ENCODE measurements around the gene GRIK4.

Gene GRIK4

GRCh38 chr11:120561286-120561685 is 49.7 kb downstream of the GRIK4 start:
- TF ChIP-seq GATA2 (IDR thresholded peaks at IDR 0.05; ENCODE audit: low read depth, low read length) (no peak), GATA3 (IDR thresholded peaks at IDR 0.05; ENCODE audit: low read depth, low read length) (no peak)

- no peak for TF ChIP-seq GATA2 (IDR thresholded peaks at IDR 0.05; ENCODE audit: low read depth, low read length)
- no peak for TF ChIP-seq GATA3 (IDR thresholded peaks at IDR 0.05; ENCODE audit: low read depth, low read length)
Observed at GRCh38 chr11:120562806-120563425, 51.4 kb downstream of the GRIK4 start.

DNA sequence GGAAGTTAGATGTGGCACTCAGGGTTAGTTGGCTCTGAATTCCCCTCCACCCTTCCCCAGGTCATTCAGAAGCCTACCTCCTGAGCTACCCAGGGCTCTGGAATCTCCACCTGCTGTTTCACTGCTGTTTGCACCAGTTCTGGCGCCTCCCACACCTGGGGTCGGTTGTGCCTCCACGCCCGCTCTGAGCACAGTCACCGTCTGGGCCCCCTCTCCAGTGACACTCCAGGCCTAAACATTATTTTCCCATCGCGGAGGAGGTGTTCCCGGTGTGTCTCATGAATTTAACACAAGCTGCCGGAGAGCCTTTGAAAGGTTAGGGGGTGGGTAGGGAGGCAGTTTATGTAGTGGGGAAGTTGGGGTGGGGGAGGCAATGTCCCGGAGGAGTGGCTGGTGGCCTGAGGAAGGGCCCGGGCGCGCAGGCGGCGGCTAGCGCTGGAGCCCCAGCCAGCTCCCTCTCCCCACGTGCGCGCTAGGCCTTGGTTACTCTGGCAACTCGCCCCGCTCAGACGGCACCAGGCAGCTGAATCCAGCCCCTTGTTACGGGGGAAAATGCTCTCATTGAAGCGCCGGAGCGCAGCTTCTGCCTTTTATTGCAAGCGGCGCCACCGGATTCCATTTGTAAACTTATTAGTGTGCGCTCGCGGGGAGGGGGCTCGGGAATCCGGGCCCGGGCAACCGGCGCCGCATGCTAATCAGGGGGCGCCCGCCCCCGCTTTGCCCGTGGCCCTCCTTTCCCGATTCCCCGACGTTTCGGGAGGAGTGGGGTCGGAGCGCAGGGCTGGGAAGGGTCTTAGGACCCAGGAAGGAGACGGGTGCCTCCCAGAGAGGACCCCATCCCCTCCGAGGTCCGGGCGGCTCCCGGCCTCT is 52.4 kb downstream of the GRIK4 start:
- TF ChIP-seq GATA2 (IDR thresholded peaks at IDR 0.05; ENCODE audit: low read depth, low read length) (no peak), GATA3 (IDR thresholded peaks at IDR 0.05; ENCODE audit: low read depth, low read length) (no peak)

DNA sequence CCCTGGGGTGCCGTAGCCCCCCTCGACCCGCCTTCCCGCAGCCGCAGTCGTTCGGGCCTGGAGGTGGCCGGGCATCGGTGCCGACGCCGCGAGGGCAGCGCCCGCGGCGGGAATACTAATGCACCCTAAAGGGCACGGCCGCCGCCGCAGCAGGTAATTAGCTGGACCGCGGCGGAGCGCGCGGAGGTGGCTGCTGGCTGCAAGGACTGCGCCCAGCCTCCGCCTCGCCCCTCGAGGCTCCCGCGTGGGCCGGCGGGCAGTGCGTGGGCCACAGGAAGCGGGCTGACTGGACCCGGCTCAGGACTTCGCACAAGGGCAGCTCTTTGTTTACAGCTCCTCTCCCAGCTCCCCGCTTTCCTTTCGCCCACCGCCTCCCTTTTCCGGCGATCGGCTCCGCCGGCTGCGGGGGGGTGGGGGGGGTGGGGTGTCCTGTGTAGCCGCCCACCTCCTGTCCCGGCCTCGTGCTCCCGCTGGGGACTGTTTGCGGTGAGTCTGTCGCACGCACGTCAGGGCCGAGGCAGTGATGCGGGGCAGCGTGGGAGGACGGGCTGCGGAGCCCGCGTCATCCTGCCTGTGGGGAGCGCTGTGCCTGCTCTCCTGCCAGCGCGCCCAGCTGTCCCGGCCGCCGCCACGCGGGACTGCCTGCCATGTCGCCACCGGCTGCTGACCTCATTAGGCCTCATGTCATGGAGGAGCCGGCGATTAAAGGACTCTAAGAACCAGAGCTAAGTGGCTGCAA is 53.2 kb downstream of the GRIK4 start:
- TF ChIP-seq GATA2 (IDR thresholded peaks at IDR 0.05; ENCODE audit: low read depth, low read length) (no peak), GATA3 (IDR thresholded peaks at IDR 0.05; ENCODE audit: low read depth, low read length) (no peak)

GRCh38 chr11:120565466-120566155 is 54.1 kb downstream of the GRIK4 start:
- no peak for TF ChIP-seq GATA3 (IDR thresholded peaks at IDR 0.05; ENCODE audit: low read depth, low read length)
- TF ChIP-seq GATA2 (IDR thresholded peaks at IDR 0.05; ENCODE audit: low read depth, low read length): no peak

GRCh38 chr11:120566176-120566575 is 54.6 kb downstream of the GRIK4 start:
- TF ChIP-seq GATA2 (IDR thresholded peaks at IDR 0.05; ENCODE audit: low read depth, low read length) (no peak), GATA3 (IDR thresholded peaks at IDR 0.05; ENCODE audit: low read depth, low read length) (no peak)

- TF ChIP-seq GATA2 (IDR thresholded peaks at IDR 0.05; ENCODE audit: low read depth, low read length): no peak
- no peak for TF ChIP-seq GATA3 (IDR thresholded peaks at IDR 0.05; ENCODE audit: low read depth, low read length)
Observed at GRCh38 chr11:120568572-120569307, 57.2 kb downstream of the GRIK4 start.

DNA sequence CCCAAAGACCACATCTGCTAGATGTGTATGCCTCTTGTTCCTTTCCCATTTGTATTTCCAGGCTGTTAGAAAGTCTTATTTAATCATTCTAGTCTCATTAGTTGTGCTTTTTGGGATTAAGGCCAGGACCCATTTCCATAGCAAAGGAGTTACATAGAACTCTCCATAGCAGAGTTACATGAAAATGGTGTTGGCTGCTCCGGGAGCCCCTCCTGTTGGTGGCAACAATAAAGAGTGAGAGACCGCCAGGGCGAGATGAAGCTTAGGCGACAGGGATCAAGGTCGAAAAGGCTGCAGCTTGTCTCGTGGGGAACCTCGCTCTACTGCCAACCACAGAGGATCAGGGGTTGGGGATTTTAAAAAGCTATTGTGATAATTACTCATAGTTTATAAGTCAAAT is 58.3 kb downstream of the GRIK4 start:
- TF ChIP-seq GATA3 (IDR thresholded peaks at IDR 0.05; ENCODE audit: low read depth, low read length) (no peak), GATA2 (IDR thresholded peaks at IDR 0.05; ENCODE audit: low read depth, low read length) (no peak)

DNA sequence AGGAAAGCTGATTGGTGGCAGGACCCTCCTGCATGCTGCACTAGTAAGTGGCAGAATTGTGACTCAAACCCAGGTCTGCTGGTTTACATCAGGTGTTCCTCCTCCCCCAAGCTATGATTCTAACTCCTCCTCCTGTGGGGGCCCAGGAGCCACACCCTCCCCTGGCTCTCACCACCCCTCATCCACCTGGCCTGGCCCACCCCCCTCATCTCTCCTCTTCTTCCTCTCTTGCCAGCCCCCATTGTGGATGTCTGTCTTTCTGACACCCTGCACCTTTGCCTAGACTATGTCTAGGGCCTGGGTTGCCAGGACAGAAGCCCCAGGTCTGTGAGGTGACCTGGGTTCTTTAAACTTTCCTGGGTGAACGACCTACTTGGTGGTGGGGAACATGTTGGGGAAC is 59.9 kb downstream of the GRIK4 start:
- no peak for TF ChIP-seq GATA2 (IDR thresholded peaks at IDR 0.05; ENCODE audit: low read depth, low read length)
- TF ChIP-seq GATA3 (IDR thresholded peaks at IDR 0.05; ENCODE audit: low read depth, low read length): no peak

- TF ChIP-seq GATA3 (IDR thresholded peaks at IDR 0.05; ENCODE audit: low read depth, low read length) (no peak), GATA2 (IDR thresholded peaks at IDR 0.05; ENCODE audit: low read depth, low read length) (no peak)
Observed at GRCh38 chr11:120573756-120574354, 62.3 kb downstream of the GRIK4 start.

- TF ChIP-seq GATA2 (IDR thresholded peaks at IDR 0.05; ENCODE audit: low read depth, low read length) (no peak), GATA3 (IDR thresholded peaks at IDR 0.05; ENCODE audit: low read depth, low read length) (no peak)
Observed at GRCh38 chr11:120574876-120575275, 63.3 kb downstream of the GRIK4 start.

GRCh38 chr11:120575461-120575860 is 63.9 kb downstream of the GRIK4 start:
- TF ChIP-seq GATA3 (IDR thresholded peaks at IDR 0.05; ENCODE audit: low read depth, low read length) (no peak), GATA2 (IDR thresholded peaks at IDR 0.05; ENCODE audit: low read depth, low read length) (no peak)

DNA sequence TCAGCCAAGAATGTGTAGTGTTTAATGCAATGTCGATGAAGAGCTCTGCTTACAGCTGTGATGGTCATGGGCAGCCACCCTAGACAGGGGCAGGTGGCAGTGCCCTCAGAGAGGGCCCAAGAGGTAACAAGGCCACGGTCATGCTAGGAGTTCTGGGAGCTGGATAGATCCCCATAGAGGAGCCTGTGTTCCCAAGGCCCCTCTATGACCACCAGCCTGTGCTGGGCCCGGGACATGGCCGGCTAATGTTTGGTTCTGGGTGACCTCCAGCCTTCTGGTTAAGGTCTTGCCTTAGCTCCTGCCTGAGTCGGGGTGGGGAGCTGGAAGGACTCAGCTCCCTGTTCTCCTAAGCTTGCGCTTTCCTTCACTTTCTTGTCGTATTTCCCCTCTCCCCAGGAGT is 65.1 kb downstream of the GRIK4 start:
- TF ChIP-seq GATA3 (IDR thresholded peaks at IDR 0.05; ENCODE audit: low read depth, low read length) (no peak), GATA2 (IDR thresholded peaks at IDR 0.05; ENCODE audit: low read depth, low read length) (no peak)
